Cardiac muscle cell (in vitro differentiated cells and primary cell): Measurements from ENCODE around the gene STIM2. TPM values are rescaled to one million over a fixed set of nuclear protein-coding genes. Genes with fewer than 3 reads are reported as not detected.

Experiments used
- DNase-seq, 2 donors: peaks; one replicate each; pipeline versions ENCODE4 v3.0.0 to v3.0.0-alpha.2; 2010 to 2017; ENCODE audit warnings: low read depth in 1 of 2, low spot score in 1 of 2
- H3K27ac ChIP-seq: fragments of 200-600 bp; sonication (generic); 2 replicates; pipeline ENCODE4 v1.5.1; 2016
- H3K27me3 ChIP-seq: fragments of 200-600 bp; sonication (generic); 2 replicates; pipeline ENCODE4 v1.6.0; 2016; ENCODE audit warnings: control low read depth
- H3K36me3 ChIP-seq: fragments of 200-600 bp; sonication (generic); 2 replicates; pipeline ENCODE4 v1.5.1; 2016; ENCODE audit warnings: control low read depth
- H3K4me1 ChIP-seq: fragments of 200-600 bp; sonication (generic); 2 replicates; pipeline ENCODE4 v1.8.1; 2017; ENCODE audit warnings: low read depth, mild to moderate bottlenecking, mixed run types
- H3K4me3 ChIP-seq: fragments of 200-600 bp; sonication (generic); 2 replicates; pipeline ENCODE4 v1.5.1; 2016; ENCODE audit warnings: mild to moderate bottlenecking
- H3K9me3 ChIP-seq: fragments of 200-600 bp; sonication (generic); 2 replicates; pipeline ENCODE4 v1.5.1; 2017; ENCODE audit warnings: low read depth, mild to moderate bottlenecking, control low read depth
- polyA plus RNA-seq: library from polyadenylated mRNA; unstranded; fragments of >200 nt; fragmentation: Nextera tagmentation; extraction: Ambion mirVana; gene quantifications from 2 replicates; pipeline ENCODE4 v1.2.1, GENCODE V29; 2016
- total RNA-seq: library from RNA; depleted of rRNA; stranded (reverse); fragments of >200 nt; gene quantifications from 2 replicates; pipeline ENCODE4 v1.2.3, GENCODE V29; 2016
- TF ChIP-seq, protein P1 (sequence below): IDR thresholded peaks from 2 replicates; pipeline ENCODE4 v1.5.1; 2012; ENCODE audit warnings: low read depth, mild to moderate bottlenecking, low read length

Gene STIM2
- total and polyA plus RNA-seq, 2 experiments from 2014 or later, result 33.9 to 35.2 TPM

DNA sequence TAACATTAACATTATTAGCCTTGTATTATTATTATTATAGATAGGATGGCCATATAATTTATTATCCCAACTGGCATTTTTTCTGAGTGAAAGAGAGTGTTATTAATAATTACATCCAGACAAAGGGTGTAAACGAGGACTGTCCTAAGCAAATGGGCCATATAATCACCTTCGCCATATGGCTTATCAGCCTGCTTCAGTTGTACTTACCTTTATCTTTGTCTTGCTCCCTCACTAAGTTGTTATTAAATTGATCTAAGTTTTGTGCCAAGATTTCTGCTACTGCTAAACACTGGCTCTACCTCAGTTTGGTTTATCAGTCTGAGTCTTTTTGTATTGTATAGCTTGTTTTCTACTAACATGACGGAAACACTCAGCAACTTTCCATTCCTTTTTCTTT is 76.9 kb downstream of the STIM2 start:
- H3K27me3 ChIP-seq, result no peaks in the 10 kb centered on the region
- H3K4me3 ChIP-seq, result no peak overlapping the region
- no peaks in the 10 kb centered on the region for H3K9me3 ChIP-seq
- no peaks in the 10 kb centered on the region for H3K36me3 ChIP-seq
- TF ChIP-seq, protein P1, sequence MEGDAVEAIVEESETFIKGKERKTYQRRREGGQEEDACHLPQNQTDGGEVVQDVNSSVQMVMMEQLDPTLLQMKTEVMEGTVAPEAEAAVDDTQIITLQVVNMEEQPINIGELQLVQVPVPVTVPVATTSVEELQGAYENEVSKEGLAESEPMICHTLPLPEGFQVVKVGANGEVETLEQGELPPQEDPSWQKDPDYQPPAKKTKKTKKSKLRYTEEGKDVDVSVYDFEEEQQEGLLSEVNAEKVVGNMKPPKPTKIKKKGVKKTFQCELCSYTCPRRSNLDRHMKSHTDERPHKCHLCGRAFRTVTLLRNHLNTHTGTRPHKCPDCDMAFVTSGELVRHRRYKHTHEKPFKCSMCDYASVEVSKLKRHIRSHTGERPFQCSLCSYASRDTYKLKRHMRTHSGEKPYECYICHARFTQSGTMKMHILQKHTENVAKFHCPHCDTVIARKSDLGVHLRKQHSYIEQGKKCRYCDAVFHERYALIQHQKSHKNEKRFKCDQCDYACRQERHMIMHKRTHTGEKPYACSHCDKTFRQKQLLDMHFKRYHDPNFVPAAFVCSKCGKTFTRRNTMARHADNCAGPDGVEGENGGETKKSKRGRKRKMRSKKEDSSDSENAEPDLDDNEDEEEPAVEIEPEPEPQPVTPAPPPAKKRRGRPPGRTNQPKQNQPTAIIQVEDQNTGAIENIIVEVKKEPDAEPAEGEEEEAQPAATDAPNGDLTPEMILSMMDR, result no peak
- no peak overlapping the region for H3K27ac ChIP-seq
- peaks cover 15% of the 10 kb centered on the region for H3K4me1 ChIP-seq
- no peak for DNase-seq

DNA sequence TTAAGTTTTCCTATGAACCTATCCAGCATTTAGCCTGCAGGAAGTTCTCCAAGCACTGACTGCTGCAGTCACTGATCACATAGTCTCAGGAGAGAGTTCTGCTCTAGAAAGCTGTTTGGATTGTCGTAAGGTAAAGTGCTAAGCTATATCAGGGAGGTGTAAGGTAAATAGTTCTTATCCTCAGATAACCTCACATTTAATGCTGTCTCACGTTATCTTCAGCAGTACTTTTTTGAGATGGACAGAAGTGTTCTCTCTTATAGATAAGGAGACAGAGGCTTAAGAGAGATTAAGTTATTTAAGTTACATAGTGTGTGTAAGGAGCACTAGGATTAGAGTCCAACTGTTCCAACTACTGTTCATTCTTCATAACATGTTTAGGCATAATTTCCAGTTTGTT is 77.9 kb downstream of the STIM2 start:
- H3K27ac ChIP-seq, result no peak overlapping the region
- H3K27me3 ChIP-seq, result no peaks in the 10 kb centered on the region
- H3K9me3 ChIP-seq, result no peaks in the 10 kb centered on the region
- peaks cover 15% of the 10 kb centered on the region for H3K4me1 ChIP-seq
- TF ChIP-seq, protein P1, result no peak
- peak in 1 of 2 donors; percentile 13 for DNase-seq
- H3K36me3 ChIP-seq, result no peaks in the 10 kb centered on the region
- H3K4me3 ChIP-seq, result no peak overlapping the region

DNA sequence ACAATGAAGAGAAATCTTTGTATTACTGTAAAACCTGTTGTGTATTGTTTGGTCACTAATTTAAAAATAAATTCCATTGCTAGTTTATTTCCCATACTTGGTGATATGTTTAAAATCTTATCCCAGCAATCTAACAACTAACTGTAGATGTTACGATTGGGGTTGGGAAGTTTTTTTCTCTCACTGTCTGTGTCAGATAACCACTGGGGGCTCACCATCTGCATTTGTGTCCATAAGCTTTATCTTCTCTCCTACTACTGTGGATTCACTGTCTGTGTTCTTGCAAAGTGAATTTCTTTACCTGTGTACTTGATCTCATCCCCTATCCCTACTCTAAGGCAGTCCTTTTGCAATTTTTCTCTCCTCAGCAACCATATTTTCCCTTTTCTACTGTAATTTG is 81.3 kb downstream of the STIM2 start:
- Histone ChIP-seq H3K27me3 (no peaks in the 10 kb centered on the region), H3K27ac (no peak overlapping the region), H3K9me3 (no peaks in the 10 kb centered on the region), H3K4me3 (no peak overlapping the region), H3K4me1 (peaks cover 15% of the 10 kb centered on the region), H3K36me3 (no peaks in the 10 kb centered on the region)
- no peak for DNase-seq
- TF ChIP-seq, protein P1, result no peak

DNA sequence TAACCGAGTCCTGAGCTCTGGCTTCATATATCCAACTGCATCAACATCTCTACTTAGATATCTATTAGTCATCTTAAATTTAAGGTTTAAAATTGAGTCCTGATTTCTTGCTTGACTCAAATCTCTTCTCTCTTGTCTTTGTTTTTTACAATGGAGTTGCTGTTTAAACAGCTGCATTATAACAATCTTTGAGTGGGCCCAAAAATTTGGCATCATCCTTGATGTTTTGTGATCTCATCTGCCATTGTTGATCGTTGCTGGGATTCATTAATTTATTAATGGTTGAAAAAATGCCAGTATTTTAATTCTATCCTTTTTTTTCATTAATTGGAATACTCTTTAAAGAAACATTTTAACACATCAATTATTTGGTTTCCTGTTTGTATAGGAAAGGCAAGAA is 82.2 kb downstream of the STIM2 start:
- TF ChIP-seq, protein P1, result no peak
- DNase-seq, result no peak
- H3K9me3 ChIP-seq, result no peaks in the 10 kb centered on the region
- no peaks in the 10 kb centered on the region for H3K27me3 ChIP-seq
- H3K27ac ChIP-seq, result no peak overlapping the region
- H3K36me3 ChIP-seq, result no peaks in the 10 kb centered on the region
- H3K4me1 ChIP-seq, result peaks cover 9% of the 10 kb centered on the region
- no peak overlapping the region for H3K4me3 ChIP-seq

DNA sequence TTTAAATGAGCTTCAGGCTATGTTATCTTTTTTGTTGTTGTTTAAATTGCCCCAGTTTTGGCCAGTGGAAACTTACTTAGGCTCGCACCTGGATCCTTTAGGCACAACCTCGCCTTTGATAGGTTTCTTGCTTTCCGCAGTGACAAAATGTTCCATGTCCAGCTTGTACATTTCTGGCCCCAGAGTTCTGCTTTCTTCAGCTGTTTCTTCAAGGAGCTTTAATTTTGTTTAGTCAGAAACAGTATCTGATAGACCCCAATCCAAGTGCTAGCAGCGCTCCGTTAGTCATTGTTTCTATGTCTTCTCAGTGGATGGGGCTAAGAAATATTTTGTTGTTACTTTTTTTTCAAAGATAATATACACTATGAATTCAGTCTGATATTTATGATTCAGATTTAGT is 82.8 kb downstream of the STIM2 start:
- Histone ChIP-seq H3K36me3 (no peaks in the 10 kb centered on the region), H3K4me3 (no peak overlapping the region), H3K27ac (no peak overlapping the region), H3K9me3 (no peaks in the 10 kb centered on the region), H3K27me3 (no peaks in the 10 kb centered on the region), H3K4me1 (peaks cover 4% of the 10 kb centered on the region)
- TF ChIP-seq, protein P1, result no peak
- peak in 1 of 2 donors; percentile 47 for DNase-seq

DNA sequence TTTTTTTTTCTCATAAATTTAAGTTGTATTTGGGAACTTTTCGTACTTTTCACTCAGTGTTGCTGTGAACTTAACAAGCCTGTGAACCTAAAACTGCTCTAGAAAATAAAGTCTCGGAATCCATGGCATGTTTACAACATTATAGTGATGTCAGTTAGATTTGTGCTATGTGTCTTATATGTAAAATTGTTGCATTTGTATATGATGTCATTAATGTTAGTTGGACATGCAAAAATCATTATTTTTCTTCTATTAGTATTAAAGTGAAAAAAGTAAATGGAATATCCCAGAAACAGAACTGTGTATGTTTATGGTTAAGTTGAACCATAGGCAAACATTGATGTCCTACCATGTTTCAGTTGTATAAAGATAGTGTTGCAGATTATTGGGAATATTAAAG is 85.2 kb downstream of the STIM2 start:
- Histone ChIP-seq H3K27me3 (no peaks in the 10 kb centered on the region), H3K27ac (no peak overlapping the region), H3K4me1 (no peaks in the 10 kb centered on the region), H3K36me3 (no peaks in the 10 kb centered on the region), H3K9me3 (no peaks in the 10 kb centered on the region), H3K4me3 (no peak overlapping the region)
- DNase-seq, result no peak
- TF ChIP-seq, protein P1, result no peak
